SK-N-SH (cell line): ENCODE measurements around the gene CD244.

Source experiments
- ELF1 ChIP-seq: IDR thresholded peaks from 2 replicates; pipeline ENCODE4 v1.4.0; 2012
- EP300 ChIP-seq, 2 experiments: IDR thresholded peaks; 2 replicates each; pipeline versions ENCODE4 v1.4.0 to v1.6.1; 2012; ENCODE audit warnings: borderline replicate concordance in 1 of 2, low read depth in 1 of 2, low read length in 1 of 2
- FOXM1 ChIP-seq: IDR thresholded peaks from 2 replicates; pipeline ENCODE4 v1.4.0; 2012; ENCODE audit warnings: low read depth, mild to moderate bottlenecking
- MAX ChIP-seq: IDR thresholded peaks from 2 replicates; pipeline ENCODE4 v1.4.0; 2012; ENCODE audit warnings: low read depth
- POLR2AphosphoS5 ChIP-seq: IDR thresholded peaks from 2 replicates; pipeline ENCODE4 v1.6.1; 2012; ENCODE audit warnings: low read depth, low read length
- REST ChIP-seq: IDR thresholded peaks from 2 replicates; pipeline ENCODE4 v1.6.1; 2012; ENCODE audit warnings: mild to moderate bottlenecking, low read depth, low read length, moderate library complexity
- SIN3A ChIP-seq: IDR thresholded peaks from 2 replicates; pipeline ENCODE4 v1.6.1; 2012; ENCODE audit warnings: low read depth, mild to moderate bottlenecking, low read length, moderate library complexity, borderline replicate concordance
- SMC3 ChIP-seq: IDR thresholded peaks from 2 replicates; pipeline ENCODE4 v1.6.1; 2012; ENCODE audit warnings: low read depth, low read length, improper control_type of control experiment
- TCF12 ChIP-seq: IDR thresholded peaks from 2 replicates; pipeline ENCODE4 v1.4.0; 2012
- USF2 ChIP-seq: fragments of 150-350 bp; IDR thresholded peaks from 2 replicates; pipeline ENCODE4 v1.6.1; 2017; ENCODE audit warnings: antibody characterized with exemption, low read length, low read depth, borderline replicate concordance
- TF ChIP-seq, protein P1 (sequence below): fragments of 200-600 bp; sonication (generic); IDR thresholded peaks from 2 replicates; pipeline ENCODE4 v1.6.1; 2017; ENCODE audit warnings: antibody characterized with exemption, mild to moderate bottlenecking, moderate library complexity

DNA sequence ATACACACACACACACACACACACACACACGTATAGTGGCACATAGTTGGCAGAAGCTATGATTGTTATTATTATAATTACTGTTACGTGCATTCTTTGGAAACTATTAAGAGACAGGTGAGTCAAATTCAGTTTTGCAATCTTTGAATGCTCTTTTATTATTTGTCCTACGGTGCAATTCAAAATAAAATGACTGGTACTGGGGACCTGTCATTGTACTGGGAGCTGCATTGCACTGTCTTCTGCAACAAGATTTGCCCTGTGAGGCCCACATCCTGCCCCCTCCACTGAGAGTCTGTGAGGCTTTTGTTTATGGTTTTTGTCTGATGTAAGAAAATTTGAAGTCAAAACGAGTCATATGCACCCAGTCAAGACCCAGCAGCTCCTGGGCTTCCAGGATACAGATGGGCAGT lies 64.8 kb downstream of the CD244 start:
- TF ChIP-seq FOXM1: no peak
- no peak for TF ChIP-seq USF2
- TF ChIP-seq MAX: no peak
- TF ChIP-seq POLR2AphosphoS5: no peak
- TF ChIP-seq SIN3A: no peak
- TF ChIP-seq, protein P1, sequence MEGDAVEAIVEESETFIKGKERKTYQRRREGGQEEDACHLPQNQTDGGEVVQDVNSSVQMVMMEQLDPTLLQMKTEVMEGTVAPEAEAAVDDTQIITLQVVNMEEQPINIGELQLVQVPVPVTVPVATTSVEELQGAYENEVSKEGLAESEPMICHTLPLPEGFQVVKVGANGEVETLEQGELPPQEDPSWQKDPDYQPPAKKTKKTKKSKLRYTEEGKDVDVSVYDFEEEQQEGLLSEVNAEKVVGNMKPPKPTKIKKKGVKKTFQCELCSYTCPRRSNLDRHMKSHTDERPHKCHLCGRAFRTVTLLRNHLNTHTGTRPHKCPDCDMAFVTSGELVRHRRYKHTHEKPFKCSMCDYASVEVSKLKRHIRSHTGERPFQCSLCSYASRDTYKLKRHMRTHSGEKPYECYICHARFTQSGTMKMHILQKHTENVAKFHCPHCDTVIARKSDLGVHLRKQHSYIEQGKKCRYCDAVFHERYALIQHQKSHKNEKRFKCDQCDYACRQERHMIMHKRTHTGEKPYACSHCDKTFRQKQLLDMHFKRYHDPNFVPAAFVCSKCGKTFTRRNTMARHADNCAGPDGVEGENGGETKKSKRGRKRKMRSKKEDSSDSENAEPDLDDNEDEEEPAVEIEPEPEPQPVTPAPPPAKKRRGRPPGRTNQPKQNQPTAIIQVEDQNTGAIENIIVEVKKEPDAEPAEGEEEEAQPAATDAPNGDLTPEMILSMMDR: no peak
- TF ChIP-seq EP300 (IDR thresholded peaks at IDR 0.05; ENCODE audit: borderline replicate concordance in 1 of 2, low read depth in 1 of 2, low read length in 1 of 2): no peak
- TF ChIP-seq TCF12: no peak
- no peak for TF ChIP-seq ELF1
- TF ChIP-seq SMC3: no peak
- no peak for TF ChIP-seq REST
